Activated CD4-positive, alpha-beta memory T cell treated with anti-CD3 and anti-CD28 coated beads, Interleukin-2, amount 10 ng/mL, durations not matched to agents 7 days and 5 days (primary cell): ENCODE results near the gene PIGH. TPM values are rescaled to one million over a fixed set of nuclear protein-coding genes. Genes with fewer than 3 reads are reported as not detected.
"Not testable (repeated sequence)": the region's sequence is repeated elsewhere in the genome, so short reads cannot be mapped to it uniquely, and the experiment has no call there.

Experiments
- CTCF ChIA-PET: fragments of 350-600 bp; sonication (Branson Sonifier 250); formaldehyde crosslinking; loops from one replicate; lab custom pipeline; 2021; ENCODE audit warnings: antibody characterized with exemption, inconsistent platforms; lab: Charles Lee
- POLR2A ChIA-PET: fragments of 350-600 bp; sonication (Branson Sonifier 250); formaldehyde crosslinking; loops from one replicate; lab custom pipeline; 2021; ENCODE audit warnings: antibody characterized with exemption; lab: Charles Lee
- DNase-seq: peaks from one replicate; pipeline ENCODE4 v3.0.0-alpha.2; 2020
- H3K27ac Mint-ChIP-seq: one replicate; pipeline ENCODE4 v1.8.0; 2021; ENCODE audit warnings: mild to moderate bottlenecking, mixed read lengths
- H3K27me3 Mint-ChIP-seq: one replicate; pipeline ENCODE4 v1.8.0; 2021; ENCODE audit warnings: mixed read lengths
- H3K36me3 Mint-ChIP-seq: one replicate; pipeline ENCODE4 v1.8.0; 2021; ENCODE audit warnings: low read depth, mixed read lengths
- H3K4me1 Mint-ChIP-seq: one replicate; pipeline ENCODE4 v1.8.0; 2021; ENCODE audit warnings: mixed read lengths
- H3K4me3 Mint-ChIP-seq: one replicate; pipeline ENCODE4 v1.8.0; 2021; ENCODE audit warnings: mild to moderate bottlenecking, mixed read lengths
- H3K9me3 Mint-ChIP-seq: one replicate; pipeline ENCODE4 v1.8.0; 2021; ENCODE audit warnings: mixed read lengths
- total RNA-seq, 2 experiments: library from RNA; stranded (reverse); gene quantifications; one replicate each; pipeline ENCODE4 v1.2.3, GENCODE V29; 2021

PIGH gene
- total RNA-seq, 2 experiments from 2014 or later: 15.7 to 16.4 TPM

DNA sequence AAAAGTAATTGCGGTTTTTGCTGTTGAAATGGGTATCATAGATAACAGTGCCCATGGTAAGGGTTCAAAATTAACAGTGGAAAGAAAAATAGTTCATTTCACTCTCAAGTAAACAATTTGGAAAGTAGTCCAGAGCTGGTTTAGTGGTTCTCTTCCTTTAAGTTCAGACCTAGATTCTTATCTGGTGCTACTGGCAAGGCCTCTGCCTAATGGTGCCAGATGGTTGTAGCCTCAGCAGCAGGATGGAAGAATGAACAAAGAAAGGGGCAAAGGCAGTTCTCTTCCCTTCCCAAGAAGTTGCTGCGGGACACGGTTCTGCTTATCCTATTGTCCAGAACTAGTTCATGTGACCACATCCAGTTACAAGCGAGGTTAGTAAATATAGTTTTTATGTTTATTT, 30.1 kb upstream of the PIGH start:
- Mint-ChIP-seq H3K36me3 (no peaks in the 10 kb centered on the region), H3K9me3 (no peaks in the 10 kb centered on the region), H3K27me3 (peaks cover 4% of the 10 kb centered on the region), H3K4me1 (no peaks in the 10 kb centered on the region), H3K4me3 (no peak overlapping the region), H3K27ac (no peak overlapping the region)
- CTCF ChIA-PET: no interaction called here
- no peak for DNase-seq
- POLR2A ChIA-PET: interaction anchor here (1.0 kb wide), 1 partner anchor 9 kb away, joined by 3 read pairs; no protein-coding TSS in a partner anchor

GRCh38 chr14:67627519-67627918, 27.5 kb upstream of the PIGH start:
- H3K27ac Mint-ChIP-seq: no peak overlapping the region
- H3K27me3 Mint-ChIP-seq: peaks cover 4% of the 10 kb centered on the region
- no peak for DNase-seq
- H3K4me3 Mint-ChIP-seq: no peak overlapping the region
- H3K36me3 Mint-ChIP-seq: peaks cover 2% of the 10 kb centered on the region
- POLR2A ChIA-PET: interaction anchor here (0.9 kb wide), 1 partner anchor 267 kb away, joined by 3 read pairs; no protein-coding TSS in a partner anchor
- H3K4me1 Mint-ChIP-seq: peaks cover 7% of the 10 kb centered on the region
- CTCF ChIA-PET: interaction anchor here (1.0 to 1.2 kb wide), 2 partner anchors 8 to 27 kb away, joined by 3 read pairs; partner anchors contain the start of genes ARG2 and PIGH
- no peaks in the 10 kb centered on the region for H3K9me3 Mint-ChIP-seq

- POLR2A ChIA-PET, H3K27ac Mint-ChIP-seq, H3K4me3 Mint-ChIP-seq, CTCF ChIA-PET, H3K27me3 Mint-ChIP-seq, H3K4me1 Mint-ChIP-seq, DNase-seq, H3K36me3 Mint-ChIP-seq, H3K9me3 Mint-ChIP-seq: not testable (repeated sequence)
Measured at GRCh38 chr14:67626131-67626530, 26.1 kb upstream of the PIGH start.

- Mint-ChIP-seq H3K27ac (no peak overlapping the region), H3K27me3 (peaks cover 11% of the 10 kb centered on the region), H3K36me3 (peaks cover 2% of the 10 kb centered on the region), H3K4me1 (peaks cover 32% of the 10 kb centered on the region), H3K4me3 (no peak overlapping the region), H3K9me3 (no peaks in the 10 kb centered on the region)
- POLR2A ChIA-PET: interaction anchor here (1.1 to 1.4 kb wide), 3 partner anchors 23 to 73 kb away, joined by 3 to 4 read pairs (median 3); partner anchors contain the start of genes PIGH and RDH11
- no peak for DNase-seq
- CTCF ChIA-PET: interaction anchor here (1.0 kb wide), 2 partner anchors 43 to 80 kb away, joined by 3 to 5 read pairs; no protein-coding TSS in a partner anchor
Measured at GRCh38 chr14:67623114-67623513, 23.0 kb upstream of the PIGH start.

DNA sequence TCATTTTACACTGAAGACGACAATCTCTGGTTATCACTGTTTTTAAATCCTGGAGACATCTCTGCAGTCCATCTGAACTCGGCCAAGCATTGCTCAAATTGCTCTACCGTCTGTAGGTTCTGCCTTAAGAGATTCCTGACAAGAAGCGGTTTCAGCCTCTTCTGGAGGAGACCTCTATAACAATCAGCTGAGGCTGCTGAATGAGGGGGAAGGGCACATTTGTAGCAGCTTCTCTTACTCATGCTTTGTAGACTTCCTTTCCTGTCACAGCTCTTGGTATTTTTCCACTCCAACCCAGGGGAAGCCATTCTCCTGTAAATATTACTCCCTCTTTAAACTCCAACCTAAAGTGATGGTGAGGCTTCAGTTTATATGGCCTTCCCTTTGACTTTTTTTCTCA, 22.6 kb upstream of the PIGH start:
- peaks cover 32% of the 10 kb centered on the region for H3K4me1 Mint-ChIP-seq
- no peak overlapping the region for H3K4me3 Mint-ChIP-seq
- CTCF ChIA-PET: interaction anchor here (1.0 kb wide), 2 partner anchors 44 to 81 kb away, joined by 3 to 5 read pairs; no protein-coding TSS in a partner anchor
- H3K36me3 Mint-ChIP-seq: peaks cover 2% of the 10 kb centered on the region
- peaks cover 11% of the 10 kb centered on the region for H3K27me3 Mint-ChIP-seq
- DNase-seq: no peak
- no peak overlapping the region for H3K27ac Mint-ChIP-seq
- POLR2A ChIA-PET: interaction anchor here (1.1 to 1.4 kb wide), 3 partner anchors 22 to 73 kb away, joined by 3 to 4 read pairs (median 3); partner anchors contain the start of genes PIGH and RDH11
- no peaks in the 10 kb centered on the region for H3K9me3 Mint-ChIP-seq

DNA sequence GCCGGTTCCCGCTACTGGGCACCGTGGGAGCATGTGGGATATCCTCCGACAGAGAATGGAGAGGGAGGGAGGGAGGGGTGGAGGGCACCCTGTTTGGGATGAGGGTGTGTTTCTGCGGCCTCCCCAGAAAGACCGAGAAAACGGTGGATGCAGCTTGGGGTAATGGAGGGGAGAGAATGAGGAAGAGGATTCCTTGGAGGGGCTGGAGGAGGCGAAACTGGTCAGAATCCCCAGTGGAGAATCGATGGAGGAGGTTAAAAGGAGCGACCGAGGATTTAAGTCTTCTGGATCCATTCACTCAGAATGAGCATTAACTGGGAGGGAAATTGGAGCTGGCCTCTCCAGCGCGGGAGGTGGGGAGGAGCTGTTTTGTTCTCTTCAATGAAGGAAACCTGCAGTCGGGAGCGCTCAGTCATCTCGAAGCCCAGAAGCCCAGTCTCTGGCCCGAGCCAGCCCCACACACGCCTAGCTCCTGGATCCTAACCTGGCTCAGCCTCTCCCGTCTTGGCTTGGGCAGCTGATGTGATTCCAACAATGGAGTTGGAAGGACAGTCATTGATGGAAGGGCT, 20.2 kb upstream of the PIGH start:
- no peak overlapping the region for H3K27ac Mint-ChIP-seq
- no peak for DNase-seq
- no peaks in the 10 kb centered on the region for H3K9me3 Mint-ChIP-seq
- H3K36me3 Mint-ChIP-seq: peaks cover 2% of the 10 kb centered on the region
- POLR2A ChIA-PET: interaction anchor here (0.8 to 3.0 kb wide), 6 partner anchors 21 to 53 kb away, joined by 3 to 17 read pairs (median 3); partner anchors contain the start of genes PIGH and VTI1B
- peaks cover 32% of the 10 kb centered on the region for H3K4me1 Mint-ChIP-seq
- H3K27me3 Mint-ChIP-seq: peaks cover 15% of the 10 kb centered on the region
- H3K4me3 Mint-ChIP-seq: peak overlapping the region; percentile 78
- CTCF ChIA-PET: interaction anchor here (1.3 to 4.5 kb wide), 3 partner anchors 21 to 83 kb away, joined by 4 to 88 read pairs (median 35); partner anchors contain the start of genes PIGH and RDH12

- ChIA-PET CTCF (interaction anchor here (0.7 to 4.5 kb wide), 30 partner anchors 8 to 260 kb away, joined by 3 to 88 read pairs (median 5); partner anchors contain the start of genes ATP6V1D, EIF2S1, PIGH and RDH11), POLR2A (interaction anchor here (0.8 to 3.0 kb wide), 10 partner anchors 20 to 84 kb away, joined by 3 to 17 read pairs (median 4); partner anchors contain the start of genes PIGH, RDH11 and VTI1B)
- Mint-ChIP-seq H3K4me3 (peak within 1 kb of the TSS; percentile 78), H3K9me3 (no peaks in the 10 kb centered on the region), H3K27ac (peak within 1 kb of the TSS; percentile 59), H3K36me3 (peaks cover 2% of the 10 kb centered on the region), H3K27me3 (peaks cover 17% of the 10 kb centered on the region), H3K4me1 (peaks cover 32% of the 10 kb centered on the region)
- peak; percentile 96 for DNase-seq
Measured at GRCh38 chr14:67619446-67620216, 19.6 kb upstream of the PIGH start, which contains the start of gene ARG2. Gene ARG2, plus strand, starts transcription at chr14:67619920. Its CDS starts 58 bp downstream, at chr14:67619978.

DNA sequence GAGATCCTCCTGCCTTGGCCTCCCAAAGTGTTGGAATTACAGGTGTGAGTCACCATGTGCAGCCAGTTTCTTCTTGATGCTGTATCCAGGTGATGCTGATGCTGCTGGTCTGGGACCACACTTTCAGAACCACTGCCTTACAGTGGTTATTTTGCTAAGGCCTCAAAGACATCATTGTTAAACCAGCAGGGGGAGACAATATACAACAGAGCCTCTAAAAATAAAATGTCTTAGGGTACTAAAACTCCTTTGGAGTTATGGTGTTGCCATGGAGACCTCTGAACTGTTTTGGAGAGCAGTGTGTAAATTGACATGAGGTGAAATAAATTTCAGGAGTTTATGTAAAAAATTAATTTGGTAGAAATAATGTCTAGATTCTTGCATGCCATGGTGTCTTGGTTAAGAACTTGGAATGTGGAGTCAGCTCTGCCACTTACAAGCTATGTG, 18.6 kb upstream of the PIGH start:
- peaks cover 20% of the 10 kb centered on the region for H3K27me3 Mint-ChIP-seq
- ChIA-PET CTCF (interaction anchor here (0.7 to 4.5 kb wide), 30 partner anchors 9 to 259 kb away, joined by 3 to 88 read pairs (median 5); partner anchors contain the start of genes ATP6V1D, EIF2S1, PIGH and RDH11), POLR2A (interaction anchor here (0.8 to 3.0 kb wide), 4 partner anchors 19 to 85 kb away, joined by 5 to 17 read pairs (median 6); partner anchors contain the start of genes PIGH and RDH11)
- peak overlapping the region; percentile 22 for H3K4me3 Mint-ChIP-seq
- H3K36me3 Mint-ChIP-seq: no peaks in the 10 kb centered on the region
- DNase-seq: no peak
- no peak overlapping the region for H3K27ac Mint-ChIP-seq
- H3K9me3 Mint-ChIP-seq: no peaks in the 10 kb centered on the region
- H3K4me1 Mint-ChIP-seq: peaks cover 32% of the 10 kb centered on the region

- CTCF ChIA-PET: interaction anchor here (3.5 kb wide), 1 partner anchor 10 kb away, joined by 20 read pairs; the partner anchor contains the start of gene PIGH
- Mint-ChIP-seq H3K36me3 (no peaks in the 10 kb centered on the region), H3K27me3 (peaks cover 10% of the 10 kb centered on the region), H3K9me3 (no peaks in the 10 kb centered on the region), H3K4me1 (peaks cover 3% of the 10 kb centered on the region), H3K27ac (no peak overlapping the region), H3K4me3 (no peak overlapping the region)
- POLR2A ChIA-PET: interaction anchor here (3.4 kb wide), 1 partner anchor 10 kb away, joined by 14 read pairs; the partner anchor contains the start of gene PIGH
- no peak for DNase-seq
Measured at GRCh38 chr14:67610491-67610890, 10.4 kb upstream of the PIGH start.

DNA sequence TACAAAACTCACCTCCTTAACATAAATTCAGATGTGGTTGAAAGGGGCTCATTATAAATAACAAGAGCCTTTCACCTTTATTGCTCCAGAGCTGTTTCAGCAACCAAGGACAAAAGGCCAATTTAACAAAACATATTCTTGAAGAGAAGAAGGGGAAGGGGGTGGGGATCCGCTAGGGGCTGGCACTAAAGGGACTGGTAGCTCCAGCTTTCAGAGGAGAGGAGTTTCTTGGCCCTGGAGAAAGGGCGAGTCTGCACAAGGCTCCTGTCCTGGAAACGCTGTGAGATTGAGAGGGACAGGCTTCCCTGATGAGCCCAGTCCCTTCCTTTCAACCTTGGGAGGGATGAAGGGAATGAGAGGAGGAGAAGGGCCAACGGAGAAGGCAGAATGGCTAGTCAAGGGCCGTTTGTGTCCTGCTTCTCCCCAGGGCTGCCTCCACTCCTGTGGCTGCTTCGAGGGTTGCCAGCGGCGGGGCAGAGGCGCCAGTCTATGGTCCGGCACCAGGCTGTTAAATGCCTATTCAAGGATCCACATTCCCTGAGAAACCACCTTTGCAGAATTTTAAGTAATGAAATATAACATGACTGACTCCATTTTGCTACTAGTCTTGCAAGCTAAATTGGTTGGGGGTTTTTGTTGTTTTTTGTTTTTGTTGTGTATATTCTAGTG, 9.7 kb upstream of the PIGH start:
- H3K36me3 Mint-ChIP-seq: no peaks in the 10 kb centered on the region
- CTCF ChIA-PET: interaction anchor here (1.5 to 3.5 kb wide), 2 partner anchors 10 to 59 kb away, joined by 3 to 20 read pairs; partner anchors contain the start of gene PIGH

GRCh38 chr14:67607646-67608045, 7.6 kb upstream of the PIGH start:
- Mint-ChIP-seq H3K36me3 (no peaks in the 10 kb centered on the region), H3K27ac (no peak overlapping the region), H3K4me3 (no peak overlapping the region), H3K4me1 (peaks cover 3% of the 10 kb centered on the region), H3K9me3 (no peaks in the 10 kb centered on the region), H3K27me3 (peaks cover 2% of the 10 kb centered on the region)
- ChIA-PET POLR2A (no interaction called here), CTCF (interaction anchor here (1.3 kb wide), 1 partner anchor 12 kb away, joined by 3 read pairs; no protein-coding TSS in a partner anchor)
- DNase-seq: no peak

More for the DNA sequence above, 9.7 kb upstream of the PIGH start:
- no peak for DNase-seq
- Mint-ChIP-seq H3K4me1 (peaks cover 3% of the 10 kb centered on the region), H3K9me3 (no peaks in the 10 kb centered on the region), H3K4me3 (no peak overlapping the region), H3K27me3 (peaks cover 9% of the 10 kb centered on the region), H3K27ac (no peak overlapping the region)
- POLR2A ChIA-PET: interaction anchor here (3.4 kb wide), 1 partner anchor 10 kb away, joined by 14 read pairs; the partner anchor contains the start of gene PIGH
